HepG2 (cell line): ENCODE results near the gene NDUFAF8.

Experiments used
- EZH2 ChIP-seq: conservative IDR thresholded peaks from 2 replicates; pipeline ENCODE4 v1.6.1; 2012; ENCODE audit warnings: mild to moderate bottlenecking, low read depth, low read length, moderate library complexity
- POLR2AphosphoS5 ChIP-seq: IDR thresholded peaks from 2 replicates; pipeline ENCODE4 v1.6.1; 2012; ENCODE audit warnings: low read depth, low read length
- ZNF431 ChIP-seq: sonication (generic); formaldehyde crosslinking; IDR thresholded peaks from 2 replicates; pipeline ENCODE4 v1.9.0; 2022; ENCODE audit warnings: missing genetic modification reagents, low read depth, mild to moderate bottlenecking, borderline replicate concordance
- TF ChIP-seq, protein P1 (sequence below): sonication (generic); formaldehyde crosslinking; IDR thresholded peaks from 2 replicates; pipeline ENCODE4 v1.5.0; 2020; ENCODE audit warnings: mild to moderate bottlenecking, missing genetic modification reagents, moderate library complexity
- TF ChIP-seq, protein P2 (sequence below): sonication (generic); formaldehyde crosslinking; IDR thresholded peaks from 2 replicates; pipeline ENCODE4 v1.4.0; 2020; ENCODE audit warnings: missing genetic modification reagents; ENCODE audit errors: not compliant biosample characterization

DNA sequence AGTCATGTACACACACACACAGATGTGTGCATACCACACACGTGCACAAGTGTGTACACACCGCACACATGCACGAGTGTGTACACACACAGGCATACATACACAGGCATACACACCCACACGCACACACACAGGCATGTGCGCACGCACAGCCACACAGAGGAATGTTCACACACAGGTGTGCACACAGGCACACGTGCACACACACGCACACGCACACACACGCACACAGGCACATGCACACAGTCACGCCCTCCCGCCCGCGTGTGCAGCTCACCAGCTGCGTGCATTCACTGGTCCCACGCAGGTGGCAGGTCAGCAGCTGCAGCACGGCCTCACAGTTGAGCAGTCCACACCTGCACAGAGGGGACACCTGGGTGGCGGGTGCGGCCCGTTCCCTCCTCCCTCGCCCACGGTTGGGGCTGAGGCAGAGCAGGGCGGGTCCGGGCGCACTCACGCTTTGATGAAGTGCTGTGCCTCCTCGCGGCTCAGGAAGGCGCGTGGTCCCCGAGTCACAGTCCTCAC is 7.9 kb upstream of the NDUFAF8 start:
- TF ChIP-seq POLR2AphosphoS5 (no peak), ZNF431 (CRISPR knock-in tag) (no peak), EZH2 (no peak)
- TF ChIP-seq, protein P1, sequence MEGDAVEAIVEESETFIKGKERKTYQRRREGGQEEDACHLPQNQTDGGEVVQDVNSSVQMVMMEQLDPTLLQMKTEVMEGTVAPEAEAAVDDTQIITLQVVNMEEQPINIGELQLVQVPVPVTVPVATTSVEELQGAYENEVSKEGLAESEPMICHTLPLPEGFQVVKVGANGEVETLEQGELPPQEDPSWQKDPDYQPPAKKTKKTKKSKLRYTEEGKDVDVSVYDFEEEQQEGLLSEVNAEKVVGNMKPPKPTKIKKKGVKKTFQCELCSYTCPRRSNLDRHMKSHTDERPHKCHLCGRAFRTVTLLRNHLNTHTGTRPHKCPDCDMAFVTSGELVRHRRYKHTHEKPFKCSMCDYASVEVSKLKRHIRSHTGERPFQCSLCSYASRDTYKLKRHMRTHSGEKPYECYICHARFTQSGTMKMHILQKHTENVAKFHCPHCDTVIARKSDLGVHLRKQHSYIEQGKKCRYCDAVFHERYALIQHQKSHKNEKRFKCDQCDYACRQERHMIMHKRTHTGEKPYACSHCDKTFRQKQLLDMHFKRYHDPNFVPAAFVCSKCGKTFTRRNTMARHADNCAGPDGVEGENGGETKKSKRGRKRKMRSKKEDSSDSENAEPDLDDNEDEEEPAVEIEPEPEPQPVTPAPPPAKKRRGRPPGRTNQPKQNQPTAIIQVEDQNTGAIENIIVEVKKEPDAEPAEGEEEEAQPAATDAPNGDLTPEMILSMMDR (CRISPR knock-in tag): no peak
- TF ChIP-seq, protein P2, sequence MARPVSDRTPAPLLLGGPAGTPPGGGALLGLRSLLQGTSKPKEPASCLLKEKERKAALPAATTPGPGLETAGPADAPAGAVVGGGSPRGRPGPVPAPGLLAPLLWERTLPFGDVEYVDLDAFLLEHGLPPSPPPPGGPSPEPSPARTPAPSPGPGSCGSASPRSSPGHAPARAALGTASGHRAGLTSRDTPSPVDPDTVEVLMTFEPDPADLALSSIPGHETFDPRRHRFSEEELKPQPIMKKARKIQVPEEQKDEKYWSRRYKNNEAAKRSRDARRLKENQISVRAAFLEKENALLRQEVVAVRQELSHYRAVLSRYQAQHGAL: no peak
